Mucosa of rectum (tissue), 2 donors: Measurements from ENCODE around the gene CLC.

Experiments
- H3K27ac ChIP-seq, 2 donors: one replicate each; pipeline ENCODE4 v1.7.0; 2013; ENCODE audit warnings: inconsistent platforms in 2 of 2, low read depth in 2 of 2, low read length in 2 of 2
- H3K27me3 ChIP-seq, 2 donors: one replicate each; pipeline ENCODE4 v1.7.0; 2013; ENCODE audit warnings: low read length in 2 of 2; ENCODE audit not compliant: control insufficient read depth in 2 of 2, insufficient read depth in 2 of 2
- H3K36me3 ChIP-seq, 2 donors: one replicate each; pipeline ENCODE4 v1.7.0; 2013; ENCODE audit warnings: low read length in 2 of 2; ENCODE audit not compliant: control insufficient read depth in 2 of 2, insufficient read depth in 2 of 2
- H3K4me1 ChIP-seq, 2 donors: one replicate each; pipeline ENCODE4 v1.7.0; 2013; ENCODE audit warnings: low read length in 2 of 2, mild to moderate bottlenecking in 1 of 2; ENCODE audit not compliant: control insufficient read depth in 2 of 2, insufficient read depth in 2 of 2
- H3K4me3 ChIP-seq, 2 donors: one replicate each; pipeline ENCODE4 v1.7.0; 2013; ENCODE audit warnings: low read length in 2 of 2
- H3K9ac ChIP-seq, 2 donors: one replicate each; pipeline ENCODE4 v1.7.0; 2013; ENCODE audit warnings: low read length in 2 of 2, low read depth in 1 of 2, mild to moderate bottlenecking in 1 of 2
- H3K9me3 ChIP-seq, 2 donors: one replicate each; pipeline ENCODE4 v1.7.0; 2013; ENCODE audit warnings: low read length in 2 of 2; ENCODE audit not compliant: control insufficient read depth in 2 of 2
- donor health status: healthy.
- donor health status: Normal muscosa, but diverticular disease.

The CLC gene

DNA sequence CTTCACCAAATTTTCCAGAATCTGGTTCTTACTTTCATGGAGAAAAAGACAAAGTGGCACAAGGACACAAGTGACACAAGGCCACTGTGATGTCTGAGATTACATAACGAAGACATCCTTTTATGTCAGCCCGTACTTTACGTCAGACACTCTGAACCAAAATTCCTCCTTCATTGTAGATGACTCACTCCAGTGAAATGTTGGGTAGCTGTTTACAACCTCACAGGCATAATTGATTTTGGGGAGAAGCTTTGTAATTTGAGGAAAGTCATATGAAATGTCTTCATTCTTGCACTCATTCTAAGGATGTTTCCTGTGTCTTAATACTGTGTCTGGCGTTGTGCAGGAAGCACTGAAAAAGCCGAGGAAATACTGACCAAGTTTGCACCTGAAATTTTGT is 53.6 kb downstream of the CLC start:
- Histone ChIP-seq H3K9me3 (no peaks in the 10 kb centered on the region), H3K4me1 (peaks cover 0 to 2% of the 10 kb centered on the region in 2 donors), H3K9ac (no peak overlapping the region), H3K36me3 (no peaks in the 10 kb centered on the region), H3K27ac (no peak overlapping the region), H3K27me3 (no peaks in the 10 kb centered on the region), H3K4me3 (no peak overlapping the region)

- Histone ChIP-seq H3K27ac (no peak overlapping the region), H3K27me3 (no peaks in the 10 kb centered on the region), H3K4me1 (peaks cover 2 to 4% of the 10 kb centered on the region in 2 donors), H3K36me3 (no peaks in the 10 kb centered on the region), H3K9ac (no peak overlapping the region), H3K9me3 (no peaks in the 10 kb centered on the region), H3K4me3 (no peak overlapping the region)
These were observed 56.4 kb downstream of the CLC start for GRCh38 chr19:39681416-39681815.
